ENCODE measurements around the gene ANAPC2. TPM values are rescaled to one million over a fixed set of nuclear protein-coding genes. Genes with fewer than 3 reads are reported as not detected.

ANAPC2 gene
- total and polyA plus RNA-seq, 2 of the 4 experiments (the other 2 are of a cell fraction) = 9.3 to 29.5 TPM

- CTCF ChIA-PET = no interaction called here
- Histone ChIP-seq H3K9me1 (ENCODE audit: insufficient read depth, low read length) (0 out of 2 replicates have a peak, but pooled peaks cover 2% of the 10 kb centered on the region), H3K4me1 (ENCODE audit: control insufficient read depth, insufficient read depth, low read length) (peaks cover 7% of the 10 kb centered on the region), H3K23ac (ENCODE audit: low read depth, low read length) (no peak overlapping the region), H3K27me3 (ENCODE audit: control insufficient read depth, insufficient read depth, low read length) (no peaks in the 10 kb centered on the region), H2BK20ac (ENCODE audit: low read depth, low read length) (no peak overlapping the region), H3K79me1 (ENCODE audit: low read depth in 1 of 2, low read length in 2 of 2) (peaks cover 0 to 23% of the 10 kb centered on the region in 2 experiments), H2BK15ac (ENCODE audit: low read depth, low read length) (no peak overlapping the region), H4K20me1 (ENCODE audit: insufficient read depth, low read length) (peaks cover 4% of the 10 kb centered on the region; the same call in 1 of the 2 replicates), H2AK5ac (ENCODE audit: low read depth, low read length) (no peak overlapping the region), H2BK5ac (ENCODE audit: low read depth, low read length, poor library complexity, severe bottlenecking) (no peak overlapping the region), H3K36me3 (ENCODE audit: control insufficient read depth, insufficient read depth, low read length) (peaks cover 76% of the 10 kb centered on the region), H3K14ac (replicated peaks; ENCODE audit: low read depth, low read length) (no peak overlapping the region), H3K27ac (ENCODE audit: insufficient read depth, low read length) (no peak overlapping the region), H3K9ac (ENCODE audit: low read depth, low read length) (no peak overlapping the region), H3K4me3 (ENCODE audit: insufficient read depth, low read depth, low read length) (no peak overlapping the region), H2BK120ac (ENCODE audit: low read depth, low read length) (no peak overlapping the region), H2AK9ac (replicated peaks; ENCODE audit: low read depth, low read length, poor library complexity) (no peak overlapping the region), H4K5ac (ENCODE audit: low read depth, low read length) (no peak overlapping the region), H4K8ac (ENCODE audit: low read depth in 2 of 2, low read length in 2 of 2) (no peak overlapping the region), H3K18ac (ENCODE audit: low read depth, low read length) (no peak overlapping the region), H3K56ac (ENCODE audit: extremely low read depth, insufficient read depth, low read length) (no peak overlapping the region), H2AFZ (replicated peaks; ENCODE audit: low read length, poor library complexity) (no peak overlapping the region), H3K4ac (ENCODE audit: low read depth, low read length) (no peak overlapping the region), H4K91ac (ENCODE audit: insufficient read depth, low read depth, low read length) (no peak overlapping the region), H3K9me3 (ENCODE audit: control insufficient read depth, insufficient read depth, low read length) (no peaks in the 10 kb centered on the region), H3K4me2 (ENCODE audit: low read depth, low read length) (no peak overlapping the region)
- BruUV-seq (replicated peaks) = no TSS peak
- dilution Hi-C loops (cut with HindIII; ENCODE audit: low sequenced_read_pairs, unreplicated experiment) = no loop called here
- TF ChIP-seq BHLHE40 (IDR thresholded peaks at IDR 0.05; ENCODE audit: low read depth, low read length) (no peak), RFX5 (IDR thresholded peaks at IDR 0.05; ENCODE audit: low read depth, low read length) (no peak), SMC3 (IDR thresholded peaks at IDR 0.05; ENCODE audit: low read depth, low read length) (no peak), CHD1 (IDR thresholded peaks at IDR 0.05; ENCODE audit: low read depth, low read length) (no peak), RCOR1 (IDR thresholded peaks at IDR 0.05; ENCODE audit: insufficient replicate concordance, low read length) (no peak), POLR2A (IDR thresholded peaks at IDR 0.05; ENCODE audit: low read depth, low read length) (no peak), MXI1 (IDR thresholded peaks at IDR 0.05; ENCODE audit: borderline replicate concordance, low read depth, low read length) (no peak), ELK1 (IDR thresholded peaks at IDR 0.05; ENCODE audit: borderline replicate concordance, low read depth, low read length) (no peak), USF2 (IDR thresholded peaks at IDR 0.05; ENCODE audit: low read depth, low read length) (no peak), NFE2L2 (IDR thresholded peaks at IDR 0.05; ENCODE audit: low read depth, low read length) (no peak), CEBPB (IDR thresholded peaks at IDR 0.05; ENCODE audit: low read depth, low read length) (no peak), CTCF (conservative IDR thresholded peaks at IDR 0.05; ENCODE audit: low read depth, low read length) (no peak), MAFK (IDR thresholded peaks at IDR 0.05; ENCODE audit: low read depth, low read length) (no peak), RAD21 (IDR thresholded peaks at IDR 0.05; ENCODE audit: low read length) (no peak), FOS (IDR thresholded peaks at IDR 0.05; ENCODE audit: low read depth, low read length) (no peak), MAZ (IDR thresholded peaks at IDR 0.05; ENCODE audit: borderline replicate concordance, low read depth, low read length) (no peak)
- DNase-seq (no peak), ATAC-seq (ENCODE audit: low read depth) (no peak)
- WGBS, 2 experiments (ENCODE audit: extremely low coverage in 2 of 2, insufficient read length in 1 of 2) = 100% methylated on average over 4 of the region's 17 CpGs; no CpG with 5 or more reads in 1 of the 2 experiments
- intact Hi-C loops (cut with micrococcal nuclease) = no loop called here
- in situ Hi-C loops (cut with MboI; ENCODE audit: low sequenced_read_pairs) = no loop called here
- POLR2A ChIA-PET (ENCODE audit: unreplicated experiment) = no interaction called here
Measured at GRCh38 chr9:137182836-137183235, 5.5 kb downstream of the ANAPC2 start.
